Stomach (tissue), 9 donors: ENCODE data around the gene SNX5. TPM values are rescaled to one million over a fixed set of nuclear protein-coding genes. Genes with fewer than 3 reads are reported as not detected.

Experiments used
- DNase-seq, 2 donors: peaks; one replicate each; pipeline versions ENCODE4 v3.0.0 to v3.0.0-alpha.2; 2013 to 2019
- H3K27ac ChIP-seq, 5 donors: fragments of 200-600 bp in 4 of 5; sonication (generic) in 4 of 5; one replicate each; pipeline ENCODE4 v1.5.1; 2013 to 2019; ENCODE audit warnings: mild to moderate bottlenecking in 1 of 5, moderate library complexity in 1 of 5
- H3K27me3 ChIP-seq, 3 donors: fragments of 200-600 bp; sonication (generic); one replicate each; pipeline ENCODE4 v1.5.1; 2017 to 2019; ENCODE audit warnings: mixed run types in 1 of 3
- H3K36me3 ChIP-seq, 4 donors: fragments of 200-600 bp; sonication (generic); 1 replicate in 3 of 4; 2 replicates in 1 of 4; pipeline ENCODE4 v1.5.1; 2016 to 2019
- H3K4me1 ChIP-seq, 4 donors: fragments of 200-600 bp; sonication (generic); one replicate each; pipeline ENCODE4 v1.5.1; 2016 to 2019
- H3K4me3 ChIP-seq, 4 donors: fragments of 200-600 bp; sonication (generic) in 3 of 4; one replicate each; pipeline ENCODE4 v1.5.1; 2016 to 2019; ENCODE audit warnings: mild to moderate bottlenecking in 1 of 4
- H3K9me3 ChIP-seq, 4 donors: fragments of 200-600 bp; sonication (generic); one replicate each; pipeline ENCODE4 v1.5.1; 2016 to 2019
- CTCF ChIP-seq, 7 experiments: fragments of 450-650 bp in 4 of 7; fragments of 200-600 bp in 3 of 7; sonication (generic) in 3 of 7; IDR thresholded peaks; one replicate each; pipeline ENCODE4 v1.5.1; 2016 to 2019; ENCODE audit warnings: antibody characterized with exemption in 7 of 7, control low read depth in 2 of 7, mild to moderate bottlenecking in 1 of 7
- EP300 ChIP-seq: sonication (generic); formaldehyde crosslinking; IDR thresholded peaks from one replicate; pipeline ENCODE4 v1.6.1; 2017; ENCODE audit warnings: antibody characterized with exemption
- POLR2A ChIP-seq, 4 donors: fragments of 450-650 bp; IDR thresholded peaks; one replicate each; pipeline ENCODE4 v1.6.1; 2016; ENCODE audit warnings: antibody characterized with exemption in 4 of 4, control low read depth in 2 of 4, mild to moderate bottlenecking in 1 of 4, moderate library complexity in 1 of 4
- POLR2AphosphoS5 ChIP-seq, 3 donors: sonication (generic); formaldehyde crosslinking; IDR thresholded peaks; one replicate each; pipeline ENCODE4 v1.6.1; 2016; ENCODE audit warnings: antibody characterized with exemption in 3 of 3
- WGBS, 5 donors: extraction: QIAGEN DNeasy Blood & Tissue Kit in 3 of 5; methylation state at CpG; one replicate each; pipeline versions ENCODE4 v1.1.5 to v1.1.7; 2013 to 2018; 5-methylcytosine and 5-hydroxymethylcytosine counted together
- intact Hi-C: fragments of 100-400 bp; cut with DNase I; formaldehyde crosslinking; loops from one replicate; pipeline ENCODE4 v1.15.1; 2023; ENCODE audit warnings: low total_unique reads
- polyA plus RNA-seq, 3 donors: library from polyadenylated mRNA; stranded (reverse); fragments of 200-250 nt; gene quantifications; one replicate each; pipeline ENCODE4 v1.2.3, GENCODE V29; 2013
- total RNA-seq, 5 donors: library from RNA; depleted of rRNA; stranded (reverse); fragments of >200 nt; gene quantifications; one replicate each; pipeline versions ENCODE4 v1.1.0 to v1.2.3, GENCODE V29; 2014 to 2016
- donor health status: healthy with polysubstance abuse.
- donor health status: Bipolar disorder and iron deficiency.
- donor health status: healthy.

SNX5 gene
- total and polyA plus RNA-seq, 8 donors = 47.3 to 202 (median 103) TPM

- 92 to 95% (median 93%) methylated on average over 6 of the region's 6 CpGs for WGBS, 5 donors
- intact Hi-C loops = no loop called here
- Histone ChIP-seq H3K27ac (no peak overlapping the region), H3K4me1 (peaks cover 15 to 33% (median 23%) of the 10 kb centered on the region in 4 donors), H3K36me3 (peaks cover 5 to 42% (median 38%) of the 10 kb centered on the region in 4 donors), H3K9me3 (no peaks in the 10 kb centered on the region), H3K4me3 (no peak overlapping the region), H3K27me3 (no peaks in the 10 kb centered on the region)
- no peak for TF ChIP-seq EP300
- DNase-seq = no peak
Observed at GRCh38 chr20:17976305-17976704, 7.7 kb upstream of the SNX5 start.

GRCh38 chr20:17972121-17972520 is 3.5 kb upstream of the SNX5 start:
- H3K4me1 ChIP-seq = peaks cover 32 to 55% (median 39%) of the 10 kb centered on the region in 4 donors
- WGBS, 5 donors = 61 to 68% (median 64%) methylated on average over 2 of the region's 2 CpGs
- H3K27ac ChIP-seq = peak overlapping the region in 2 of 5 donors; percentile 15 to 97
- intact Hi-C loops = no loop called here
- peak overlapping the region in 3 of 4 donors; percentile 19 to 91 (median 90) for H3K4me3 ChIP-seq
- no peak for DNase-seq
- no peaks in the 10 kb centered on the region for H3K9me3 ChIP-seq
- no peak for TF ChIP-seq CTCF (IDR thresholded peaks at IDR 0.05)
- TF ChIP-seq EP300 = no peak
- TF ChIP-seq POLR2A (IDR thresholded peaks at IDR 0.05) = no peak
- TF ChIP-seq POLR2AphosphoS5 (IDR thresholded peaks at IDR 0.05) = no peak
- H3K36me3 ChIP-seq = peaks cover 5 to 18% (median 17%) of the 10 kb centered on the region in 4 donors
- H3K27me3 ChIP-seq = no peaks in the 10 kb centered on the region

GRCh38 chr20:17971300-17972013 is 2.9 kb upstream of the SNX5 start:
- TF ChIP-seq POLR2AphosphoS5 (IDR thresholded peaks at IDR 0.05) (no peak), EP300 (no peak), CTCF (IDR thresholded peaks at IDR 0.05) (no peak), POLR2A (IDR thresholded peaks at IDR 0.05) (no peak)
- Histone ChIP-seq H3K9me3 (no peaks in the 10 kb centered on the region), H3K36me3 (peaks cover 1 to 11% (median 10%) of the 10 kb centered on the region in 4 donors), H3K4me3 (peak overlapping the region; percentile 1 to 91 (median 54)), H3K27ac (peak overlapping the region in 4 of 5 donors; percentile 15 to 98 (median 95)), H3K4me1 (peaks cover 37 to 61% (median 46%) of the 10 kb centered on the region in 4 donors), H3K27me3 (no peaks in the 10 kb centered on the region)
- 30 to 50% (median 41%) methylated on average over 7 of the region's 7 CpGs for WGBS, 5 donors
- DNase-seq = peak in 1 of 2 donors; percentile 41
- intact Hi-C loops = no loop called here

GRCh38 chr20:17969884-17970409 is 1.4 kb upstream of the SNX5 start:
- intact Hi-C loops = no loop called here
- no peaks in the 10 kb centered on the region for H3K36me3 ChIP-seq
- H3K27ac ChIP-seq = peak overlapping the region; percentile 58 to 98 (median 97)
- peaks cover 50 to 76% (median 60%) of the 10 kb centered on the region in 4 donors for H3K4me1 ChIP-seq
- peak overlapping the region; percentile 66 to 91 (median 88) for H3K4me3 ChIP-seq
- DNase-seq = peak in 1 of 2 donors; percentile 68
- no peaks in the 10 kb centered on the region for H3K27me3 ChIP-seq
- 6 to 9% (median 7%) methylated on average over 9 of the region's 9 CpGs for WGBS, 5 donors
- TF ChIP-seq EP300 (no peak), POLR2A (IDR thresholded peaks at IDR 0.05) (no peak), CTCF (IDR thresholded peaks at IDR 0.05) (no peak), POLR2AphosphoS5 (IDR thresholded peaks at IDR 0.05) (no peak)
- H3K9me3 ChIP-seq = no peaks in the 10 kb centered on the region
